D721Med (cell line): ENCODE data around the gene LACC1.

Source experiments
- DNase-seq: peaks from one replicate; pipeline ENCODE4 v3.0.0; 2011; ENCODE audit warnings: low spot score; ENCODE audit not compliant: insufficient read length
- FAIRE-seq: peaks from 2 replicates; lab custom pipeline; 2011; peaks lifted over from hg19 to GRCh38; lab: Jason Lieb, UNC
- TF ChIP-seq, protein P1 (sequence below): IDR thresholded peaks from 2 replicates; pipeline ENCODE4 v1.5.1; 2012; ENCODE audit warnings: mild to moderate bottlenecking, control low read depth; ENCODE audit not compliant: insufficient read depth; ENCODE audit errors: missing control alignments

The LACC1 gene

DNA sequence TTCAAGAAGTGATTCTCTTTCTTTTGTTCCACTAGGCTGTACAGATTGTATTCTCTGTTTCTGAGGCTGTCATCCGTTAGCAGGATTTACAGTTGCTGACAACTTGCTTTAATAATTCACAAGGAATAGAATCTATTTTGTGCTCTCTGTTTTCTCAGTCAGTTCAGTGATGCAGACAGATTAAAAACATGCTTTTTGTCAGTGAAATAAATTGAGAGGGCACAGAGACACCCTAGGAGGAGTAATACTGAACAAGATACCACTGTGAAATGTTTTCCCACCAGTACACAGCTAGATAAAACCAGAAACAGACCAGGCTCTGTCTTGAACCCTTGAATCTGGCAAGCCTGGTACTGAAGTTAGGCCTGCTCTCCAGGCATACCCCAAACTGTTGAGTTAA is 58.7 kb downstream of the LACC1 start:
- no peak for DNase-seq
- TF ChIP-seq, protein P1, sequence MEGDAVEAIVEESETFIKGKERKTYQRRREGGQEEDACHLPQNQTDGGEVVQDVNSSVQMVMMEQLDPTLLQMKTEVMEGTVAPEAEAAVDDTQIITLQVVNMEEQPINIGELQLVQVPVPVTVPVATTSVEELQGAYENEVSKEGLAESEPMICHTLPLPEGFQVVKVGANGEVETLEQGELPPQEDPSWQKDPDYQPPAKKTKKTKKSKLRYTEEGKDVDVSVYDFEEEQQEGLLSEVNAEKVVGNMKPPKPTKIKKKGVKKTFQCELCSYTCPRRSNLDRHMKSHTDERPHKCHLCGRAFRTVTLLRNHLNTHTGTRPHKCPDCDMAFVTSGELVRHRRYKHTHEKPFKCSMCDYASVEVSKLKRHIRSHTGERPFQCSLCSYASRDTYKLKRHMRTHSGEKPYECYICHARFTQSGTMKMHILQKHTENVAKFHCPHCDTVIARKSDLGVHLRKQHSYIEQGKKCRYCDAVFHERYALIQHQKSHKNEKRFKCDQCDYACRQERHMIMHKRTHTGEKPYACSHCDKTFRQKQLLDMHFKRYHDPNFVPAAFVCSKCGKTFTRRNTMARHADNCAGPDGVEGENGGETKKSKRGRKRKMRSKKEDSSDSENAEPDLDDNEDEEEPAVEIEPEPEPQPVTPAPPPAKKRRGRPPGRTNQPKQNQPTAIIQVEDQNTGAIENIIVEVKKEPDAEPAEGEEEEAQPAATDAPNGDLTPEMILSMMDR = no peak

DNA sequence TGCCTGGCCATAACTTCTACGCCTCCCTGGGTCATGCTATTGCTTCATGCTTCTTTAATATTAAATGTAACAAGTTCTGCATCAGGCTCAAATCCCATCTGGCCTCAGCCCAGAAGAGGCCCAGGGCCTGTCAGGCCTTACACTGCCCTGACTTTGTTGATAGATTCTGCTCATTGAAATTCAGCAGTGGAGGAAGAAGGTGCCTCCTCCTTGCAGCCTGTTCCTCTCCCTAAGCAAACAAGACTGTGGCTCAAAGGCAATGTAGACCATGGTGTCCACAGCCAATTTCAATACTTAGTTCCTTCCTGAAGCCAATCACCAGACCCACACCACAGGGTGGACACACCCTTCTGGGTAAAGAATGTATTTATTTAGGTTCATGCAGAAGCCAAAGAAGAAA is 59.4 kb downstream of the LACC1 start:
- TF ChIP-seq, protein P1 = no peak
- no peak for DNase-seq
- FAIRE-seq = no peak

More for the DNA sequence above, 58.7 kb downstream of the LACC1 start:
- FAIRE-seq = no peak

DNA sequence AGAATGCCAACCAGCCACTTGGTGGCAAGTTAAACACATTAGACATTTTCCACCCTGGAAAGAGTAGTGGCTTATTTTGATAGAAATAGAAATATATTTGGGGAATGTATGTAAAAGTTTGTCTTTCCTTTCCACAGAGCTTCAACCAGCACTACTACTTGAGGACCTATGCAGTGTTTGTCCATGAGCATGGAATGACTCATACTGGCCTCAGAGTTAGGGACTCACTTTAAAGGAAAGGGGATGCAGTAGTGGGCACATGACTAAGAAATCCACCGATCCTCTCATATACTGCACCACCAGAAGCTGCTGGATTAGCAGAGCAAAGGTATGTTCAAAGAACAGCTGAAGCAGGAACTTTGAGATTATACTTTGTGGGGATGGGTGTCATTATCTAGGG is 62.6 kb downstream of the LACC1 start:
- DNase-seq (no peak), FAIRE-seq (no peak)
- TF ChIP-seq, protein P1 = no peak
